CD8-positive, alpha-beta memory T cell (primary cell): ENCODE results near the gene BPNT1. TPM values are rescaled to one million over a fixed set of nuclear protein-coding genes. Genes with fewer than 3 reads are reported as not detected.
"Not testable (repeated sequence)": the region's sequence is repeated elsewhere in the genome, so short reads cannot be mapped to it uniquely, and the experiment has no call there.

Source experiments
- CTCF ChIA-PET: fragments of 350-600 bp; sonication (Branson Sonifier 250); formaldehyde crosslinking; loops from one replicate; lab custom pipeline; 2021; ENCODE audit warnings: antibody characterized with exemption; lab: Charles Lee
- POLR2A ChIA-PET: fragments of 350-600 bp; sonication (Branson Sonifier 250); formaldehyde crosslinking; loops from one replicate; lab custom pipeline; 2021; ENCODE audit warnings: antibody characterized with exemption; lab: Charles Lee
- DNase-seq, 5 donors: peaks; one replicate each; pipeline versions ENCODE4 v3.0.0 to v3.0.0-alpha.2; 2020 to 2022; ENCODE audit warnings: mixed read lengths in 1 of 5
- H3K27ac ChIP-seq: one replicate; pipeline ENCODE4 v1.7.0; 2013; ENCODE audit warnings: low read depth, mild to moderate bottlenecking, low read length, moderate library complexity
- H3K27me3 ChIP-seq: 2 replicates; pipeline ENCODE4 v1.7.0; 2013; ENCODE audit warnings: low read length, mild to moderate bottlenecking; ENCODE audit not compliant: insufficient read depth, poor library complexity, severe bottlenecking
- H3K36me3 ChIP-seq: 2 replicates; pipeline ENCODE4 v1.7.0; 2013; ENCODE audit warnings: mild to moderate bottlenecking, low read length, moderate library complexity; ENCODE audit not compliant: insufficient read depth
- H3K4me1 ChIP-seq: 2 replicates; pipeline ENCODE4 v1.7.0; 2013; ENCODE audit warnings: mild to moderate bottlenecking, low read length, moderate library complexity; ENCODE audit not compliant: insufficient read depth
- H3K4me3 ChIP-seq: 2 replicates; pipeline ENCODE4 v1.7.0; 2013; ENCODE audit warnings: mild to moderate bottlenecking, low read length
- H3K9me3 ChIP-seq: 2 replicates; pipeline ENCODE4 v1.7.0; 2013; ENCODE audit warnings: mild to moderate bottlenecking, low read length
- H3K27ac Mint-ChIP-seq, 8 donors: one replicate each; pipeline ENCODE4 v1.8.0; 2020 to 2021; ENCODE audit warnings: mixed read lengths in 8 of 8, mild to moderate bottlenecking in 6 of 8, inconsistent platforms in 3 of 8, moderate library complexity in 3 of 8
- H3K27me3 Mint-ChIP-seq, 2 donors: one replicate each; pipeline ENCODE4 v1.8.0; 2020 to 2021; ENCODE audit warnings: mixed read lengths in 2 of 2, mild to moderate bottlenecking in 1 of 2, moderate library complexity in 1 of 2
- H3K36me3 Mint-ChIP-seq, 3 donors: one replicate each; pipeline ENCODE4 v1.8.0; 2020 to 2021; ENCODE audit warnings: mixed read lengths in 3 of 3, inconsistent platforms in 1 of 3, mild to moderate bottlenecking in 1 of 3
- H3K4me1 Mint-ChIP-seq, 3 donors: one replicate each; pipeline ENCODE4 v1.8.0; 2020 to 2021; ENCODE audit warnings: mixed read lengths in 3 of 3, inconsistent platforms in 1 of 3, mild to moderate bottlenecking in 1 of 3
- H3K4me3 Mint-ChIP-seq, 7 donors: one replicate each; pipeline ENCODE4 v1.8.0; 2020 to 2021; ENCODE audit warnings: mixed read lengths in 7 of 7, mild to moderate bottlenecking in 6 of 7, moderate library complexity in 4 of 7, inconsistent platforms in 2 of 7
- H3K9me3 Mint-ChIP-seq, 5 donors: one replicate each; pipeline ENCODE4 v1.8.0; 2020 to 2022; ENCODE audit warnings: mixed read lengths in 5 of 5, mild to moderate bottlenecking in 3 of 5, moderate library complexity in 2 of 5, inconsistent platforms in 1 of 5
- polyA plus RNA-seq: library from polyadenylated mRNA; unstranded; fragments of 300-500 nt; fragmentation: Illumina TruSeq; gene quantifications from one replicate; pipeline ENCODE4 v1.2.3, GENCODE V29; 2021
- total RNA-seq, 2 experiments: library from RNA; stranded (reverse); gene quantifications; one replicate each; pipeline ENCODE4 v1.2.3, GENCODE V29; 2021

Gene BPNT1
- total and polyA plus RNA-seq, 3 experiments from 2014 or later, result 21.3 to 26.3 (median 24.8) TPM

GRCh38 chr1:220044678-220045355 lies 44.8 kb downstream of the BPNT1 start:
- H3K36me3 Mint-ChIP-seq, result peaks cover 0 to 27% (median 0%) of the 10 kb centered on the region in 3 donors
- H3K4me3 ChIP-seq, result peak overlapping the region; percentile 81
- no peaks in the 10 kb centered on the region for H3K27me3 ChIP-seq
- ChIA-PET CTCF (no interaction called here), POLR2A (interaction anchor here (0.6 kb wide), 1 partner anchor 26 kb away, joined by 3 read pairs; no protein-coding TSS in a partner anchor)
- no peaks in the 10 kb centered on the region for H3K9me3 Mint-ChIP-seq
- no peaks in the 10 kb centered on the region for H3K27me3 Mint-ChIP-seq
- DNase-seq, result no peak
- no peaks in the 10 kb centered on the region for H3K36me3 ChIP-seq
- peaks cover 30 to 55% (median 41%) of the 10 kb centered on the region in 3 donors for H3K4me1 Mint-ChIP-seq
- H3K9me3 ChIP-seq, result no peaks in the 10 kb centered on the region
- H3K4me1 ChIP-seq, result peaks cover 26% of the 10 kb centered on the region
- H3K27ac ChIP-seq, result peak overlapping the region; percentile 87
- peak overlapping the region; percentile 90 to 99 (median 95) for H3K27ac Mint-ChIP-seq
- H3K4me3 Mint-ChIP-seq, result peak overlapping the region; percentile 85 to 97 (median 94)

GRCh38 chr1:220043646-220044045 lies 45.9 kb downstream of the BPNT1 start:
- peak overlapping the region in 6 of 7 donors; percentile 6 to 80 (median 10) for H3K4me3 Mint-ChIP-seq
- CTCF ChIA-PET, result no interaction called here
- Histone ChIP-seq H3K27me3 (no peaks in the 10 kb centered on the region), H3K9me3 (no peaks in the 10 kb centered on the region), H3K4me1 (peaks cover 26% of the 10 kb centered on the region), H3K36me3 (no peaks in the 10 kb centered on the region), H3K27ac (no peak overlapping the region), H3K4me3 (no peak overlapping the region)
- peaks cover 36 to 61% (median 47%) of the 10 kb centered on the region in 3 donors for H3K4me1 Mint-ChIP-seq
- H3K27ac Mint-ChIP-seq, result peak overlapping the region; percentile 8 to 94 (median 54)
- DNase-seq, result no peak
- H3K27me3 Mint-ChIP-seq, result no peaks in the 10 kb centered on the region
- H3K36me3 Mint-ChIP-seq, result peaks cover 0 to 35% (median 5%) of the 10 kb centered on the region in 3 donors
- POLR2A ChIA-PET, result no interaction called here
- H3K9me3 Mint-ChIP-seq, result no peaks in the 10 kb centered on the region

GRCh38 chr1:220040028-220040596 lies 49.5 kb downstream of the BPNT1 start:
- Histone ChIP-seq H3K27ac (no peak overlapping the region), H3K4me1 (peaks cover 13% of the 10 kb centered on the region), H3K9me3 (no peaks in the 10 kb centered on the region), H3K27me3 (no peaks in the 10 kb centered on the region), H3K36me3 (no peaks in the 10 kb centered on the region), H3K4me3 (no peak overlapping the region)
- Mint-ChIP-seq H3K4me3 (no peak overlapping the region), H3K4me1 (peaks cover 40 to 65% (median 48%) of the 10 kb centered on the region in 3 donors), H3K27ac (peak overlapping the region in 2 of 8 donors; percentile 46 to 65), H3K27me3 (no peaks in the 10 kb centered on the region), H3K36me3 (peaks cover 0 to 40% (median 15%) of the 10 kb centered on the region in 3 donors), H3K9me3 (no peaks in the 10 kb centered on the region)
- DNase-seq, result no peak
- ChIA-PET CTCF (interaction anchor here (1.2 kb wide), 1 partner anchor 73 kb away, joined by 3 read pairs; no protein-coding TSS in a partner anchor), POLR2A (no interaction called here)

- Mint-ChIP-seq H3K27me3 (no peaks in the 10 kb centered on the region), H3K36me3 (peaks cover 0 to 52% (median 16%) of the 10 kb centered on the region in 3 donors), H3K4me1 (peaks cover 33 to 54% (median 40%) of the 10 kb centered on the region in 3 donors), H3K9me3 (no peaks in the 10 kb centered on the region), H3K27ac (peak overlapping the region in 6 of 8 donors; percentile 16 to 83 (median 58)), H3K4me3 (peak overlapping the region in 2 of 7 donors; percentile 22 to 61)
- DNase-seq, result no peak
- Histone ChIP-seq H3K36me3 (peaks cover 10% of the 10 kb centered on the region), H3K9me3 (no peaks in the 10 kb centered on the region), H3K4me1 (peaks cover 4% of the 10 kb centered on the region), H3K27me3 (no peaks in the 10 kb centered on the region), H3K4me3 (no peak overlapping the region), H3K27ac (no peak overlapping the region)
- POLR2A ChIA-PET, result no interaction called here
- CTCF ChIA-PET, result no interaction called here
Observed at GRCh38 chr1:220038640-220039039, 50.9 kb downstream of the BPNT1 start.

- CTCF ChIA-PET, H3K27me3 Mint-ChIP-seq, H3K9me3 Mint-ChIP-seq, POLR2A ChIA-PET, H3K9me3 ChIP-seq, H3K27me3 ChIP-seq, H3K4me3 ChIP-seq, H3K27ac ChIP-seq, H3K4me1 ChIP-seq: not testable (repeated sequence)
- peak in 1 of 5 donors; percentile 14 for DNase-seq
- peaks cover 0 to 58% (median 16%) of the 10 kb centered on the region in 3 donors for H3K36me3 Mint-ChIP-seq
- H3K4me1 Mint-ChIP-seq, result peaks cover 28 to 46% (median 32%) of the 10 kb centered on the region in 3 donors
- peaks cover 18% of the 10 kb centered on the region for H3K36me3 ChIP-seq
- H3K4me3 Mint-ChIP-seq, result peak overlapping the region in 3 of 7 donors; percentile 0 to 35 (median 1)
- peak overlapping the region in 7 of 8 donors; percentile 0 to 71 (median 14) for H3K27ac Mint-ChIP-seq
Observed at GRCh38 chr1:220037810-220038209, 51.8 kb downstream of the BPNT1 start.

- no peak overlapping the region for H3K27ac ChIP-seq
- no peaks in the 10 kb centered on the region for H3K4me1 ChIP-seq
- no peaks in the 10 kb centered on the region for H3K27me3 ChIP-seq
- Mint-ChIP-seq H3K27ac (peak overlapping the region in 1 of 8 donors; percentile 47), H3K4me1 (peaks cover 19 to 23% (median 19%) of the 10 kb centered on the region in 3 donors), H3K9me3 (no peaks in the 10 kb centered on the region), H3K27me3 (no peaks in the 10 kb centered on the region), H3K36me3 (peaks cover 6 to 76% (median 21%) of the 10 kb centered on the region in 3 donors), H3K4me3 (no peak overlapping the region)
- peaks cover 28% of the 10 kb centered on the region for H3K36me3 ChIP-seq
- DNase-seq, result no peak
- POLR2A ChIA-PET, result interaction anchor here (0.6 kb wide), 1 partner anchor 57 kb away, joined by 7 read pairs; no protein-coding TSS in a partner anchor
- CTCF ChIA-PET, result no interaction called here
- H3K9me3 ChIP-seq, result no peaks in the 10 kb centered on the region
- H3K4me3 ChIP-seq, result no peak overlapping the region
Observed at GRCh38 chr1:220032911-220033310, 56.7 kb downstream of the BPNT1 start.

GRCh38 chr1:220031287-220031686 lies 58.3 kb downstream of the BPNT1 start:
- no peak for DNase-seq
- no peak overlapping the region for H3K4me3 Mint-ChIP-seq

GRCh38 chr1:220028346-220028895 lies 61.2 kb downstream of the BPNT1 start:
- H3K27ac Mint-ChIP-seq, result no peak overlapping the region
- H3K36me3 ChIP-seq, result peaks cover 31% of the 10 kb centered on the region
- H3K27me3 Mint-ChIP-seq, result no peaks in the 10 kb centered on the region
- H3K4me3 Mint-ChIP-seq, result no peak overlapping the region
- H3K9me3 ChIP-seq, result no peaks in the 10 kb centered on the region
- ChIA-PET POLR2A (no interaction called here), CTCF (no interaction called here)
- H3K9me3 Mint-ChIP-seq, result no peaks in the 10 kb centered on the region
- H3K4me3 ChIP-seq, result no peak overlapping the region
- H3K4me1 ChIP-seq, result no peaks in the 10 kb centered on the region
- H3K27me3 ChIP-seq, result no peaks in the 10 kb centered on the region
- H3K27ac ChIP-seq, result no peak overlapping the region
- peaks cover 9 to 80% (median 21%) of the 10 kb centered on the region in 3 donors for H3K36me3 Mint-ChIP-seq
- DNase-seq, result no peak
- peaks cover 0 to 4% (median 3%) of the 10 kb centered on the region in 3 donors for H3K4me1 Mint-ChIP-seq

More at GRCh38 chr1:220031287-220031686, 58.3 kb downstream of the BPNT1 start:
- Histone ChIP-seq H3K27me3 (no peaks in the 10 kb centered on the region), H3K4me1 (no peaks in the 10 kb centered on the region), H3K9me3 (no peaks in the 10 kb centered on the region), H3K4me3 (no peak overlapping the region), H3K27ac (no peak overlapping the region), H3K36me3 (peaks cover 30% of the 10 kb centered on the region)
- ChIA-PET CTCF (no interaction called here), POLR2A (no interaction called here)
- H3K36me3 Mint-ChIP-seq, result peaks cover 6 to 72% (median 13%) of the 10 kb centered on the region in 3 donors
- no peaks in the 10 kb centered on the region for H3K9me3 Mint-ChIP-seq
- H3K27me3 Mint-ChIP-seq, result no peaks in the 10 kb centered on the region
- H3K27ac Mint-ChIP-seq, result peak overlapping the region in 2 of 8 donors; percentile 20 to 41
- H3K4me1 Mint-ChIP-seq, result peaks cover 7 to 12% (median 9%) of the 10 kb centered on the region in 3 donors
